IMR-90 (cell line): ENCODE data around the gene SNRNP70.

Experiments used
- CEBPB ChIP-seq: IDR thresholded peaks from 2 replicates; pipeline ENCODE4 v1.6.1; 2012; ENCODE audit warnings: low read depth, low read length, improper control_type of control experiment
- CHD1 ChIP-seq: IDR thresholded peaks from 2 replicates; pipeline ENCODE4 v1.6.1; 2012; ENCODE audit warnings: low read depth, low read length, improper control_type of control experiment
- CTCF ChIP-seq: conservative IDR thresholded peaks from 2 replicates; pipeline ENCODE4 v1.5.1; 2012; ENCODE audit warnings: mild to moderate bottlenecking, low read depth, low read length, improper control_type of control experiment
- FOS ChIP-seq: fragments of 150-350 bp; IDR thresholded peaks from 2 replicates; pipeline ENCODE4 v1.6.1; 2016; ENCODE audit warnings: low read depth, low read length
- MAFK ChIP-seq: IDR thresholded peaks from 2 replicates; pipeline ENCODE4 v1.6.1; 2012; ENCODE audit warnings: low read depth, low read length, improper control_type of control experiment
- MXI1 ChIP-seq: IDR thresholded peaks from 2 replicates; pipeline ENCODE4 v1.6.1; 2012; ENCODE audit warnings: low read depth, mild to moderate bottlenecking, low read length, moderate library complexity, borderline replicate concordance
- POLR2A ChIP-seq: IDR thresholded peaks from 2 replicates; pipeline ENCODE4 v1.6.1; 2012; ENCODE audit warnings: mild to moderate bottlenecking, low read depth, low read length
- RAD21 ChIP-seq: IDR thresholded peaks from 2 replicates; pipeline ENCODE4 v1.6.1; 2012; ENCODE audit warnings: low read length, improper control_type of control experiment
- RFX5 ChIP-seq: IDR thresholded peaks from 2 replicates; pipeline ENCODE4 v1.8.0; 2012; ENCODE audit warnings: low read depth, mild to moderate bottlenecking, low read length, moderate library complexity
- SMC3 ChIP-seq: fragments of 150-350 bp; IDR thresholded peaks from 2 replicates; pipeline ENCODE4 v1.6.1; 2016; ENCODE audit warnings: low read depth, mild to moderate bottlenecking, antibody characterized with exemption, low read length, moderate library complexity
- TF ChIP-seq, protein P1 (sequence below): fragments of 150-350 bp; IDR thresholded peaks from 2 replicates; pipeline ENCODE4 v1.6.1; 2016; ENCODE audit warnings: low read depth, mild to moderate bottlenecking, low read length, moderate library complexity, borderline replicate concordance
- TF ChIP-seq, protein P2 (sequence below): fragments of 150-350 bp; IDR thresholded peaks from 2 replicates; pipeline ENCODE4 v1.6.1; 2017; ENCODE audit warnings: mild to moderate bottlenecking, antibody characterized with exemption, low read length, low read depth

DNA sequence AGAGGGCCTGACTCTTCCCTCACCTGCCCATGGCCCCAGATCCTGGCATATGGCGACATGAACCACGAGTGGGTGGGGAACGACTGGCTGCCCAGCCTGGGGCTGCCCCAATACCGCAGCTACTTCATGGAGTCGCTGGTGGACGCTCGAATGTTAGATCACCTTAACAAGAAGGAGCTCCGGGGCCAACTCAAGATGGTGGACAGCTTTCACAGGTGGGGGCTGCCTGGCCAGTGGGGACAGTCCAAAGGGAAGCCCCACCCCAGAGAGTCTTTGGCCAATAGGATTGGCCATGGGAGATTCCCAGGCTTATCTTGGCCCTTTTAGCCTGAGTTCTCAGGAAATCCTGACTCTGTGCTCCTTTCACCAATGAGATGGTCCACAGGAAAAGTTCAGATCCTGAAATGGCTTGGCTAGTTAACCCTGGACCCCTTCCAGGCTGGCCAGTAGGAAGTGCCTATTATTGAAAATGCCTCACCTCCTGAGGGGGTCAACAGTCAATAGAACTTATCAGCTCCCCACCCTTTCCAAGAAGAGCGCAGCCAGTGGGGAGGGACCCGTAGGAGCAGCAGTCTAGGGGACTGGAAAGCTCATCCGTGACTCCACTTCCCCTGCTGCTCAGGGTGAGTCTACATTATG, 62.9 kb downstream of the SNRNP70 start:
- TF ChIP-seq POLR2A (no peak), CTCF (no peak), RFX5 (no peak), CEBPB (no peak), FOS (no peak), CHD1 (no peak), RAD21 (no peak), SMC3 (no peak), MXI1 (no peak), MAFK (no peak)
- TF ChIP-seq, protein P1, sequence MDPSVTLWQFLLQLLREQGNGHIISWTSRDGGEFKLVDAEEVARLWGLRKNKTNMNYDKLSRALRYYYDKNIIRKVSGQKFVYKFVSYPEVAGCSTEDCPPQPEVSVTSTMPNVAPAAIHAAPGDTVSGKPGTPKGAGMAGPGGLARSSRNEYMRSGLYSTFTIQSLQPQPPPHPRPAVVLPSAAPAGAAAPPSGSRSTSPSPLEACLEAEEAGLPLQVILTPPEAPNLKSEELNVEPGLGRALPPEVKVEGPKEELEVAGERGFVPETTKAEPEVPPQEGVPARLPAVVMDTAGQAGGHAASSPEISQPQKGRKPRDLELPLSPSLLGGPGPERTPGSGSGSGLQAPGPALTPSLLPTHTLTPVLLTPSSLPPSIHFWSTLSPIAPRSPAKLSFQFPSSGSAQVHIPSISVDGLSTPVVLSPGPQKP, result no peak
- TF ChIP-seq, protein P2, sequence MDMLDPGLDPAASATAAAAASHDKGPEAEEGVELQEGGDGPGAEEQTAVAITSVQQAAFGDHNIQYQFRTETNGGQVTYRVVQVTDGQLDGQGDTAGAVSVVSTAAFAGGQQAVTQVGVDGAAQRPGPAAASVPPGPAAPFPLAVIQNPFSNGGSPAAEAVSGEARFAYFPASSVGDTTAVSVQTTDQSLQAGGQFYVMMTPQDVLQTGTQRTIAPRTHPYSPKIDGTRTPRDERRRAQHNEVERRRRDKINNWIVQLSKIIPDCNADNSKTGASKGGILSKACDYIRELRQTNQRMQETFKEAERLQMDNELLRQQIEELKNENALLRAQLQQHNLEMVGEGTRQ, result no peak
